Epithelial cell of proximal tubule (primary cell): ENCODE data around the gene PAQR5. TPM values are rescaled to one million over a fixed set of nuclear protein-coding genes. Genes with fewer than 3 reads are reported as not detected.

Experiments
- DNase-seq: peaks from one replicate; pipeline ENCODE4 v3.0.0-alpha.2; 2011; ENCODE audit warnings: low read depth
- H3K4me3 ChIP-seq: 2 replicates; pipeline ENCODE4 v1.5.1; 2011; ENCODE audit warnings: low read depth, mild to moderate bottlenecking, low read length
- CTCF ChIP-seq: conservative IDR thresholded peaks from 2 replicates; pipeline ENCODE4 v1.5.1; 2012; ENCODE audit warnings: low read depth, mild to moderate bottlenecking, low read length
- total RNA-seq: library from RNA; depleted of rRNA; stranded (reverse); fragments of >200 nt; gene quantifications from 2 replicates; pipeline ENCODE4 v1.2.3, GENCODE V29; 2015

Gene PAQR5
- total RNA-seq, 1 donor from 2014 or later = 9.5 TPM

DNA sequence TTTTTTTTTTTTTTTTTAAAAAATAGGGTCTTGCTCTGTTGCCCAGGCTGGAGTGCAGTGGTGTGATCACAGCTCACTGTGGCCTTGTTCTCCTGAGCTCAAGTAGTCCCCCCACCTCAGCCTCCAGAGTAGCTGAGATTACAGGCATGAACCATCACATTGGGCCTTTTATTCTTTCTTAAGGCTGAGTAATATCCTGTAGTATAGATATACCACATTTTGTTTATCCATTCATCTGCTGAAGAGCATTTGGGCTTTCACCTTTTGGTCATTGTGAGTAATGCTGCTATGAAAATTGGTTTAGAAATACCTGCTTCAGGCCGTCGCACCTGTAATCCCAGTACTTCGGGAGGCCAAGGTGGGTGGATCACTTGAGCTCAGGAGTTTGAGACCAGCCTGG, 42.6 kb downstream of the PAQR5 start:
- no peak for DNase-seq
- TF ChIP-seq CTCF = no peak
- H3K4me3 ChIP-seq = no peak overlapping the region

- no peak overlapping the region for H3K4me3 ChIP-seq
- no peak for DNase-seq
- no peak for TF ChIP-seq CTCF
Observed at GRCh38 chr15:69342460-69343076, 43.9 kb downstream of the PAQR5 start.

DNA sequence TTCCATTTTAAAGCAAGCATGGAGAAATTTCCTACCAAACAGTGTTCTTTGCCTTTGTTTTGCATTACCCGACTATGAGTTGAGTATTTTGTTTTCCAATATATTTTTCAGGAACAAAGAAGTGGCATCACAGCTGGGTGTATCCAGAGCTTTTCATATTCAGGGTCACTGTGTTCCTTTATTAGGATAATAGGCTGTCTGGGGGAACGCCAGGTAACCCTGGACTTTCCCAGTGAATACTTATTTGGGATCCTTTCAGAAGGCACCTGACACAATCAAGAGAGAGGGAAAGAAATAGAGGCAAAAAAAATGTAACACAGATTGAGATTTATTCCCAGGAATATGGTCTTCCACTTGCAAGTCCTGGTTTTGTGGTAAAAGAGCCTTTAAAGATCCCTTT, 44.4 kb downstream of the PAQR5 start:
- H3K4me3 ChIP-seq = no peak overlapping the region
- DNase-seq = no peak
- no peak for TF ChIP-seq CTCF

DNA sequence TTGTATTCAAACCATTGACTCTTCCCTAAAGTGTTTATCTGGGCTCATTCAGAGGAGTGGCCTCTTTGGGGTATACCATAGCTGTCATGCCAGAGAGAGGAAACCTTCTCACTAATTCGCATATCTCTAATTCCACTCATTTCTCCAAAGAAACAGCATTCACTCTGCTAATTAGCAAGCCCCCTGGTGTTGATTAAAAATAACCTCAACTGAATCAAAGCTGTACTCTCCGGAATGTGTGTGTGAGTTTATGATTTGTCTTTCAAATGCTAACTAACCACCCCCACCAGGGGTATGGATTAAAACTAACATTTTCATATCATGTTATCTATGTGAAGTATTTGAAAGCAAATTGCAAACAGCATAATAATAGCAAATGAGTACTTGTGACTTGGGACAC, 45.5 kb downstream of the PAQR5 start:
- DNase-seq = no peak
- no peak overlapping the region for H3K4me3 ChIP-seq
- TF ChIP-seq CTCF = peak; percentile 8

DNA sequence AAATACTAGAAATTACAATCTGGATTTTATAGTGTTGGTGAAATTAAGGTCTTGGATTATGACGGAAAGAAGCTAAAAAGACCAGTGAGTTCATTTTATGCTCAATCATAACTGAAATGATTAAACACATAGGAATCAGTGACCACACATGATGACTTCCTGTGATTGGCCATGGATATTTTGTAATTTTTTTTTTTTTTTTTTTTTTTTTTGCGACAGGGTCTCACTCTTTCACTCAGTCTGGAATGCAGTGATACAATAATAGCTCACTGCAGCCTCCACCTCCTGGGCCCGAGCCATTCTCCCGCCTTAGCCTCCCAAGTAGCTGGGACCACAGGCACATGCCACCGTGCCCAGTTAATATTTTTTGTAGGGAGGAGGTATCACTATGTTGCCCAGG, 47.4 kb downstream of the PAQR5 start:
- no peak for TF ChIP-seq CTCF
- no peak for DNase-seq

GRCh38 chr15:69351333-69351732, 52.6 kb downstream of the PAQR5 start:
- no peak for DNase-seq
- no peak for TF ChIP-seq CTCF
- no peak overlapping the region for H3K4me3 ChIP-seq

More for the DNA sequence above, 47.4 kb downstream of the PAQR5 start:
- no peak overlapping the region for H3K4me3 ChIP-seq

DNA sequence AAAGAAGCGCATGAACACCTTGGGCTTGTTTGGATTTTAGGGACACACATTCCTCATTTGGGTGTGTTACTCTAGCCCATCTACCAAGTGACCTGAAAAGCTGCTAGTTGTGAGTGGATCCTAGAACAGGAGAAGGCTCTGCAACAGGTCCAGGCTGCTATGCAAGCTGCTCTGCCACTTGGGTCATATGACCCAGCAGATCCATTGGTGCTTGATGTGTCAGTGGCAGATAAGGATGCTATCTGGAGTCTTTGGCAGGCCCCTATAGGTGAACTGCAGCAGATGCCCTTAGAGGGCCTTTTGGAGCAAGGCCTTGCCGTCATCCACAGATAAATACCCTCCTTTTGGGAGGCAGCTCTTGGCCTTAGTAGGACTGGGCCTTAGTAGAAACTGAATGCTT, 53.2 kb downstream of the PAQR5 start:
- DNase-seq = no peak
- no peak overlapping the region for H3K4me3 ChIP-seq
- no peak for TF ChIP-seq CTCF
